Measurements from ENCODE around the gene TBCC.

The TBCC gene

DNA sequence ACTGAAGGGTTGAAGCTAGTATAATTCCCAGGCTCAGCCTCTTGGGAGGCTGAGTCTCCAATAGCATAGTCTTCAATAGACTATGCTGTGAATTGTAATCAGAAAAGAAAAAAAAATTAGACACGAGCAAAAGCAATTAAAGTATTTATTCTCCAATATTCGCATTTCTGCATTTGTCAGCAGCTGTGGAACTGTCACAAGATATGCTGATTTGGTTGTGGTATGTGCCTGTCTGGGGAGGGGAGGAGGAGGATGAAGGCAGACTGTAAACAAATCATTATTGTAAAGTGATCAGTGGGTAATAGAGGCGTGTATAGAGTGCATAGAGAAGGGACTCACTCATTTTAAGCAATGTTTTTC is 25.8 kb upstream of the TBCC start:
- DNase-seq (ENCODE audit: low spot score), result no peak

GRCh38 chr6:42769836-42770235 is 23.9 kb upstream of the TBCC start:
- no peak for DNase-seq (ENCODE audit: low spot score)

DNA sequence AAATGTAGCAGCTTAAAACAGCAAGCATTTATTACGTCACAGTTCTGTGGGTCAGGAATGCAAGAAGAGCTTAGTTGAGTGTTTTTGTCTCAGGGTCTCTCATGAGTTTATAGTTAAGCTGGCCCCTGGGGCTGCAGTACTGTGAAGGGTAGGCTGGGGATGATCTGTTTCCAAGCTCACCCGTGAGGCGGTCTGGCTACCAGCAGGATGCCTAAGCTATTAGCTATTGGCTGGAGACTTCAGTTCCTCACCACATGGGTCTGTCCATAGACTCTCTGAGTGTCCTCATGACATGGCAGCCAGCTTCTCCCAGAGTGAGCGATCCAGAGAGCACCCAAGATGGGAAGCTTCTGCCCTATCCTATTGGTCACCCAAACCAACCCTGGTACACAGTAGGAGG is 23.1 kb upstream of the TBCC start:
- DNase-seq (ENCODE audit: low spot score), result no peak

GRCh38 chr6:42766163-42766670 is 20.3 kb upstream of the TBCC start:
- DNase-seq (ENCODE audit: low spot score), result no peak

GRCh38 chr6:42764911-42765648 is 19.2 kb upstream of the TBCC start:
- DNase-seq (ENCODE audit: low spot score), result no peak

- no peak for DNase-seq (ENCODE audit: low spot score)
Measured at GRCh38 chr6:42762950-42763349, 17.0 kb upstream of the TBCC start.

- no peak for DNase-seq (ENCODE audit: low spot score)
Measured at GRCh38 chr6:42762426-42762859, 16.5 kb upstream of the TBCC start.

- no peak for DNase-seq (ENCODE audit: low spot score)
Measured at GRCh38 chr6:42761287-42762067, 15.6 kb upstream of the TBCC start.

- DNase-seq (ENCODE audit: low spot score), result no peak
Measured at GRCh38 chr6:42758756-42759430, 13.0 kb upstream of the TBCC start.

- DNase-seq (ENCODE audit: low spot score), result no peak
Measured at GRCh38 chr6:42756722-42757121, 10.8 kb upstream of the TBCC start.

GRCh38 chr6:42754759-42755158 is 8.9 kb upstream of the TBCC start:
- no peak for DNase-seq (ENCODE audit: low spot score)

DNA sequence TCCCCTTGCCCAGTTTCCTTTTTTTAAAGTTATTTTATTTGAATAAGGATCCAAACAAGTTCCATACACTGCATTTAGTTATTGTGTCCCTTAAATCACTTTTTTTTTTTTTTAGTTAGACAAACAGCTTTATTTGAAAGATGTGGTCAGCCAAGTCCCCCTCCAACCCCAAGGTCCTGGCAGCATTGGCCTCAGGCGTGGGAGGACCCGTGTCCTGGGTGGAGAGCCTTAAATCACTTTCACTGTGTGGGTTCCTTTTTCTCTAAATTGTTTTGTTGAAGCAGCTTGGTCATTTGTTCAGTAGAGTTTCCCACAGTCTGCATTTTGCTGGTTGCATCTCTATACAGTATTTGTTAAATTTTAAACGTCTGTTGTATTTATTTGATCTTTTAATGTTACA is 5.2 kb upstream of the TBCC start:
- DNase-seq (ENCODE audit: low spot score), result no peak

DNA sequence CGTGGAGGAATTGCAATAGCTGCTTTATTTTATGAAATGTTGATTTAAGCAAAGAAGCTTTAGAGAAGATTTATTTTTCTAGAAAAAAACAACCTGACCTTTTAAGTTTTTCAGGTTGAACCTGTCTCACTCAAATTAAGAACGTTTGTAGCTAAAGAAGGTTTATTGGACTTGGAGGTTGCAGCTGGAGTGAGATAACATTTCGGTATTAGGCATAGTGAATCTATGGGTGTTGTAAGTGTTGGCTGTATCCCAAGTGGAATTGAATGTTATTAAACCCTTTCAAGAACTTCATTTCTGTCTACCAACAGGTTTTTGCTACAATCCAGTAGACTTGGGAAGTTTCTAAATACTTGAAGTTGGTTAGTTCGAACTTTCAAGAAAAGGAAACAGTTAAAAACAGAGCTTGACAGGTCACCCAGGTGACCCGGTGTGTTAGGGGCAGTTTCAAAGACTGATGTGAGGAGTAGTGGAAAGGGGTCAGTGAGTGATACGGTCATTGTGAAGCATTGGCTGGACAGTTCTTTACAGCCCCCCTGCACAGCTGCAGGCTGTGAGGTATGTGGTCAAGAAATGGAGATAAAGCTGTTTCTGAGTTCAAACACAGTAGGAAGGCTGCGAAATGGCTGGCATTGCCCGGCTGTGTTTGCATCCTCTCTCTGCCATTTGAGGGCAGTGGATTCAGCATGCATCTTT is 2.4 kb upstream of the TBCC start:
- no peak for DNase-seq (ENCODE audit: low spot score)

- peak; percentile 97 for DNase-seq (ENCODE audit: low spot score)
Measured at GRCh38 chr6:42746463-42747391, 824 bp upstream of the TBCC start.

- peak; percentile 34 for DNase-seq (ENCODE audit: low spot score)
Measured at GRCh38 chr6:42745083-42745639, 742 bp downstream of the TBCC start.

GRCh38 chr6:42744351-42744893 is 1.5 kb downstream of the TBCC start:
- no peak for DNase-seq (ENCODE audit: low spot score)

GRCh38 chr6:42742116-42742894 is 3.6 kb downstream of the TBCC start:
- DNase-seq (ENCODE audit: low spot score), result peak; percentile 71

DNA sequence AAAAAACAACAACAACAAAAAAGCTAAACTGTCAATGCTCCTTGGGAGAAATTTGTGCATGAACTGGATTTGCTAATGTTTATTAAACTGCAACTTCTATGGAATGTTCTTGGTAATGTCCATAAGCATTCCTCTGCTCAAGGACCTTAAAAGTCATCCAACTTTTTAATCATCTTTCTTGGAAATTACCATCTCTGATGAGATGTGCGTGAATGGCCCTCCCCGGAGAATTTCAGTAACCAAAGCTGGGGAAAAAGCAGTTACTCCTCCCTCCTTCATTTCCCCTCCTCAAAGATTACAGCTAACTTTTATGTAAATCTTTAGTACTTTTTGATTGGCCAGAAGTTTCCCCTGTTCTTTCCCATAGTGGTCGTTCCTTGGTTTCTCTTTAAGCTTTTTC is 5.2 kb downstream of the TBCC start:
- DNase-seq (ENCODE audit: low spot score), result no peak

DNA sequence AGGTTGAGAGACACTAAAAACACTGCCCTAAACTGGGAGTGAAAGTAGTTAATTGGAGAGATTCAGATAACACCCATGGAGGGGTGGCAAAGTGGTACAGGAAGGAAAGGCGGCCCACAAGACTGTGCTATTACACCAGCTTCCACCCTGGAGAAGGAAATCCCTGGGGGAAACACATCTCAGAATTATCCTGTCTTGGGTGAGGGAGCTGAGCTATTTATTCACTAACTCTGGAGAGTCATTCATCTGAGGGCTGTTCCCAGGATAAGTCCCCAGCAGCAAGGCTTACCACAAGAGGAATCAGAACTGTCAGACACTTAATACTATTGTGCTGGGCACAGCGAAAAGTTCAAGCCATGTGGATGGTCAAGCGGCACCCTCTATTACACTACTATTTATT is 9.9 kb downstream of the TBCC start:
- no peak for DNase-seq (ENCODE audit: low spot score)

Measured in SK-N-DZ (cell line).